Natural killer cell (primary cell): ENCODE data around the gene GRID2. TPM values are rescaled to one million over a fixed set of nuclear protein-coding genes. Genes with fewer than 3 reads are reported as not detected.

Experiments
- ATAC-seq, 3 donors: fragments of 150-1000 bp in 2 of 3; fragments of 200-7000 bp in 1 of 3; cut with Tn5 transposase; 1 replicate in 1 of 3; 2 replicates in 2 of 3; pipeline ENCODE4 v1.10.0; 2021; ENCODE audit warnings: mild to moderate bottlenecking in 2 of 3, moderate library complexity in 2 of 3
- DNase-seq, 2 donors: peaks; one replicate each; pipeline versions ENCODE4 v3.0.0 to v3.0.0-alpha.2; 2013 to 2021; ENCODE audit warnings: mixed read lengths in 1 of 2
- H3K27ac ChIP-seq: one replicate; pipeline ENCODE4 v1.5.1; 2013; ENCODE audit warnings: mild to moderate bottlenecking, low read length
- H3K27me3 ChIP-seq: one replicate; pipeline ENCODE4 v1.6.1; 2013; ENCODE audit warnings: low read length; ENCODE audit not compliant: control insufficient read depth, insufficient read depth
- H3K36me3 ChIP-seq: one replicate; pipeline ENCODE4 v1.6.1; 2013; ENCODE audit warnings: low read length; ENCODE audit not compliant: control insufficient read depth, insufficient read depth
- H3K4me1 ChIP-seq: one replicate; pipeline ENCODE4 v1.6.1; 2013; ENCODE audit warnings: low read length; ENCODE audit not compliant: control insufficient read depth, insufficient read depth
- H3K4me3 ChIP-seq: one replicate; pipeline ENCODE4 v1.5.1; 2013; ENCODE audit warnings: low read length
- H3K9me3 ChIP-seq: one replicate; pipeline ENCODE4 v1.6.1; 2013; ENCODE audit warnings: low read length; ENCODE audit not compliant: control insufficient read depth, insufficient read depth
- H3K27ac Mint-ChIP-seq, 2 donors: one replicate each; pipeline ENCODE4 v1.8.0; 2022; ENCODE audit warnings: mild to moderate bottlenecking in 2 of 2, mixed read lengths in 2 of 2, moderate library complexity in 1 of 2
- H3K27me3 Mint-ChIP-seq, 2 donors: one replicate each; pipeline ENCODE4 v1.8.0; 2022; ENCODE audit warnings: low read depth in 2 of 2, mixed read lengths in 2 of 2
- H3K36me3 Mint-ChIP-seq: one replicate; pipeline ENCODE4 v1.8.0; 2022; ENCODE audit warnings: mixed read lengths
- H3K4me1 Mint-ChIP-seq, 2 donors: one replicate each; pipeline ENCODE4 v1.8.0; 2022; ENCODE audit warnings: mixed read lengths in 2 of 2
- H3K4me3 Mint-ChIP-seq: one replicate; pipeline ENCODE4 v1.8.0; 2022; ENCODE audit warnings: mild to moderate bottlenecking, moderate library complexity, mixed read lengths
- H3K9me3 Mint-ChIP-seq, 2 donors: one replicate each; pipeline ENCODE4 v1.8.0; 2022; ENCODE audit warnings: mixed read lengths in 2 of 2
- CTCF ChIP-seq: fragments of 200-600 bp; IDR thresholded peaks from one replicate; pipeline ENCODE4 v1.8.0; 2022; ENCODE audit warnings: antibody characterized with exemption
- WGBS: methylation state at CpG from one replicate; pipeline ENCODE4 v1.1.7; 2013; ENCODE audit warnings: missing lambda C conversion rate; ENCODE audit not compliant: insufficient coverage; 5-methylcytosine and 5-hydroxymethylcytosine counted together
- intact Hi-C: fragments of 100-400 bp; cut with micrococcal nuclease; formaldehyde crosslinking; loops from one replicate; pipeline ENCODE4 v1.14.2; 2022
- total RNA-seq, 4 donors: library from RNA; stranded (reverse); fragments of 120-200 nt in 1 of 4; gene quantifications; one replicate each; pipeline versions ENCODE4 v1.2.3 to v1.2.4, GENCODE V29; 2013 to 2022

The GRID2 gene
- total RNA-seq, 3 donors from 2014 or later (not counting 1 experiment from before 2014, with no cell fraction given) = not detected

- no peak for DNase-seq
- Histone ChIP-seq H3K36me3 (no peaks in the 10 kb centered on the region), H3K27me3 (no peaks in the 10 kb centered on the region), H3K4me1 (no peaks in the 10 kb centered on the region), H3K27ac (no peak overlapping the region), H3K9me3 (no peaks in the 10 kb centered on the region), H3K4me3 (no peak overlapping the region)
- H3K9me3 Mint-ChIP-seq = peaks cover 4 to 7% of the 10 kb centered on the region in 2 donors
- no peaks in the 10 kb centered on the region for H3K27me3 Mint-ChIP-seq
- H3K36me3 Mint-ChIP-seq = no peaks in the 10 kb centered on the region
- H3K4me3 Mint-ChIP-seq = no peak overlapping the region
- WGBS = 85% methylated on average over 4 of the region's 4 CpGs
- TF ChIP-seq CTCF = no peak
- intact Hi-C loops = no loop called here
- ATAC-seq = no peak
- H3K4me1 Mint-ChIP-seq = no peaks in the 10 kb centered on the region
- no peak overlapping the region for H3K27ac Mint-ChIP-seq
Observed at GRCh38 chr4:93776386-93777080, 1472.8 kb downstream of the GRID2 start.

GRCh38 chr4:93777081-93777460 lies 1473.3 kb downstream of the GRID2 start:
- H3K9me3 Mint-ChIP-seq = peaks cover 4 to 7% of the 10 kb centered on the region in 2 donors
- 69% methylated on average over 1 of the region's 1 CpG for WGBS
- intact Hi-C loops = no loop called here
- no peak for TF ChIP-seq CTCF
- Histone ChIP-seq H3K9me3 (no peaks in the 10 kb centered on the region), H3K4me3 (no peak overlapping the region), H3K36me3 (no peaks in the 10 kb centered on the region), H3K27me3 (no peaks in the 10 kb centered on the region), H3K4me1 (no peaks in the 10 kb centered on the region), H3K27ac (no peak overlapping the region)
- no peak for DNase-seq
- no peak overlapping the region for H3K4me3 Mint-ChIP-seq
- no peaks in the 10 kb centered on the region for H3K4me1 Mint-ChIP-seq
- no peaks in the 10 kb centered on the region for H3K36me3 Mint-ChIP-seq
- no peak overlapping the region for H3K27ac Mint-ChIP-seq
- ATAC-seq = no peak
- H3K27me3 Mint-ChIP-seq = no peaks in the 10 kb centered on the region

- no peaks in the 10 kb centered on the region for H3K4me1 Mint-ChIP-seq
- no peak overlapping the region for H3K27ac ChIP-seq
- TF ChIP-seq CTCF = no peak
- no peaks in the 10 kb centered on the region for H3K36me3 Mint-ChIP-seq
- no peaks in the 10 kb centered on the region for H3K27me3 ChIP-seq
- no peak overlapping the region for H3K4me3 Mint-ChIP-seq
- no peaks in the 10 kb centered on the region for H3K27me3 Mint-ChIP-seq
- no peak overlapping the region for H3K27ac Mint-ChIP-seq
- intact Hi-C loops = no loop called here
- 27% methylated on average over 2 of the region's 2 CpGs for WGBS
- DNase-seq (no peak), ATAC-seq (no peak)
- no peaks in the 10 kb centered on the region for H3K9me3 ChIP-seq
- no peaks in the 10 kb centered on the region for H3K36me3 ChIP-seq
- H3K4me3 ChIP-seq = no peak overlapping the region
- H3K9me3 Mint-ChIP-seq = peaks cover 3 to 4% of the 10 kb centered on the region in 2 donors
- no peaks in the 10 kb centered on the region for H3K4me1 ChIP-seq
Observed at GRCh38 chr4:93779228-93779627, 1475.5 kb downstream of the GRID2 start.

- ATAC-seq (no peak), DNase-seq (no peak)
- no peaks in the 10 kb centered on the region for H3K27me3 ChIP-seq
- H3K36me3 Mint-ChIP-seq = no peaks in the 10 kb centered on the region
- WGBS = 82% methylated on average over 5 of the region's 5 CpGs
- H3K4me1 ChIP-seq = no peaks in the 10 kb centered on the region
- no peaks in the 10 kb centered on the region for H3K27me3 Mint-ChIP-seq
- peaks cover 3 to 4% of the 10 kb centered on the region in 2 donors for H3K9me3 Mint-ChIP-seq
- H3K36me3 ChIP-seq = no peaks in the 10 kb centered on the region
- H3K9me3 ChIP-seq = no peaks in the 10 kb centered on the region
- H3K27ac Mint-ChIP-seq = no peak overlapping the region
- no peak overlapping the region for H3K4me3 ChIP-seq
- intact Hi-C loops = no loop called here
- no peak overlapping the region for H3K4me3 Mint-ChIP-seq
- TF ChIP-seq CTCF = no peak
- no peaks in the 10 kb centered on the region for H3K4me1 Mint-ChIP-seq
- H3K27ac ChIP-seq = no peak overlapping the region
Observed at GRCh38 chr4:93780080-93780479, 1476.3 kb downstream of the GRID2 start.
